Vagina (tissue), 2 donors: ENCODE results near the gene TMEM161B. TPM values are rescaled to one million over a fixed set of nuclear protein-coding genes. Genes with fewer than 3 reads are reported as not detected.
A peak's percentile ranks its signal among the peaks of the same experiment; 100 is the strongest.

Experiments used
- DNase-seq, 2 donors: peaks; one replicate each; pipeline ENCODE4 v3.0.0-alpha.2; 2017; ENCODE audit errors: extremely low spot score in 2 of 2
- H3K27ac ChIP-seq: fragments of 200-600 bp; sonication (generic); one replicate; pipeline ENCODE4 v1.5.1; 2019
- H3K27me3 ChIP-seq: fragments of 200-600 bp; sonication (generic); one replicate; pipeline ENCODE4 v1.5.1; 2019
- H3K36me3 ChIP-seq, 2 donors: fragments of 200-600 bp; sonication (generic); one replicate each; pipeline ENCODE4 v1.5.1; 2017 to 2019
- H3K4me1 ChIP-seq: fragments of 200-600 bp; sonication (generic); one replicate; pipeline ENCODE4 v1.5.1; 2019
- H3K4me3 ChIP-seq, 2 donors: fragments of 200-600 bp; sonication (generic); 1 replicate in 1 of 2; 2 replicates in 1 of 2; pipeline ENCODE4 v1.5.1; 2016 to 2019
- H3K9me3 ChIP-seq: fragments of 200-600 bp; sonication (generic); one replicate; pipeline ENCODE4 v1.5.1; 2019
- POLR2A ChIP-seq, 2 donors: fragments of 450-650 bp; IDR thresholded peaks; one replicate each; pipeline ENCODE4 v1.6.1; 2017; ENCODE audit warnings: antibody characterized with exemption in 2 of 2, mild to moderate bottlenecking in 2 of 2, moderate library complexity in 2 of 2
- POLR2AphosphoS5 ChIP-seq, 2 donors: sonication (generic); formaldehyde crosslinking; IDR thresholded peaks; one replicate each; pipeline ENCODE4 v1.9.0; 2017; ENCODE audit warnings: antibody characterized with exemption in 2 of 2, mild to moderate bottlenecking in 2 of 2, low read depth in 1 of 2; ENCODE audit not compliant: insufficient read depth in 1 of 2
- intact Hi-C: fragments of 100-400 bp; cut with DNase I; formaldehyde crosslinking; loops from one replicate; pipeline ENCODE4 v1.15.1; 2023
- total RNA-seq: library from RNA; depleted of rRNA; stranded (reverse); fragments of >200 nt; gene quantifications from one replicate; pipeline ENCODE4 v1.2.3, GENCODE V29; 2016
- TF ChIP-seq, protein P1 (sequence below), 3 experiments: fragments of 450-650 bp in 2 of 3; fragments of 200-600 bp in 1 of 3; sonication (generic) in 1 of 3; IDR thresholded peaks; one replicate each; pipeline ENCODE4 v1.5.1; 2017 to 2019; ENCODE audit warnings: antibody characterized with exemption in 3 of 3, mild to moderate bottlenecking in 2 of 3, moderate library complexity in 2 of 3

Gene TMEM161B
- 19.9 TPM for total RNA-seq

DNA sequence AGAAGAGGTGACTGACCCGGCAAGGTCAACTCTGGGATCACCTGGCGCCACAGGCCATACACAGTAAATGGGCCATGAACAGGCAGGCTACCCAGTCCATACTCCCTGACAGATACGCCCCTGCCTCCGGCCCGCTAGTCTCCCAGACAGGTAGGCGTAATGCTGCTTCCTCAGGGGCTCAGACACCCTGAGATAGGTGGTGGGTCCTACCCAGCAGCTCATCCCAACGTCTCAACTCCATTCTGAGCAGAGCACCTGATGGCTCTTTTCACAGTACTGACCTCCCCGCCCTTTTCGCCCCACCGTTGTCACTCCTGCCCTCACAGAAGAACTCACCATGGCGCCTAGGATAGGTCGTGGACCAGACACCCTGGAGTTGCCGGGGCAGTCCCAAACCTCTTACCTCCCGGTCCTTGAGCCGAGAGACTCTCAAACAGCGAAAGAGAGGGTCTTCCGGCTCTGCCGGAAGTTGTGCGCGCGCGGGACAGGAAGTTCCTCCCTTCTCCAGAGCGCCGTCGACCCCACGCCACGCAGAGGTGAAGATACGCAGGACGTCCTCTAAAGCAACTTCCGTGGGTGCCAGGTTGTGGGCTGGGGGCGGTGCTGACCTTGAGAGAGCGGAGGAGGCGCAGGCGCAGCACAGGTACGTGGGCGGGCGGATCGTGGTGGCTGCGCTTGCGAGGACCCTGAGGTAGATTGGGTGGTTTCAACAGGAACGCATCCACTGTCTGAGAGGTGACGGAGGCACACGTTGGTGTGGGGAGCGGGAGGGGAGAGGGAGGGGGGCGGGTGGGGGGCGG is at the start of gene TMEM161B:
TMEM161B (minus strand) TSS at position 461 of the 800 bp plus-strand sequence; CDS start at position 339, 122 bp downstream.
- intact Hi-C loops, result no loop called here
- Histone ChIP-seq H3K4me1 (peaks cover 29% of the 10 kb centered on the region), H3K4me3 (peak within 1 kb of the TSS; percentile 48 to 94), H3K27ac (peak within 1 kb of the TSS; percentile 65), H3K27me3 (no peaks in the 10 kb centered on the region), H3K36me3 (no peaks in the 10 kb centered on the region), H3K9me3 (no peaks in the 10 kb centered on the region)
- peak in 1 of 2 donors; percentile 90 for DNase-seq
- peak; percentile 65 to 86 for TF ChIP-seq POLR2AphosphoS5 (IDR thresholded peaks at IDR 0.05; ENCODE audit: insufficient read depth in 1 of 2, low read depth in 1 of 2)
- TF ChIP-seq, protein P1, sequence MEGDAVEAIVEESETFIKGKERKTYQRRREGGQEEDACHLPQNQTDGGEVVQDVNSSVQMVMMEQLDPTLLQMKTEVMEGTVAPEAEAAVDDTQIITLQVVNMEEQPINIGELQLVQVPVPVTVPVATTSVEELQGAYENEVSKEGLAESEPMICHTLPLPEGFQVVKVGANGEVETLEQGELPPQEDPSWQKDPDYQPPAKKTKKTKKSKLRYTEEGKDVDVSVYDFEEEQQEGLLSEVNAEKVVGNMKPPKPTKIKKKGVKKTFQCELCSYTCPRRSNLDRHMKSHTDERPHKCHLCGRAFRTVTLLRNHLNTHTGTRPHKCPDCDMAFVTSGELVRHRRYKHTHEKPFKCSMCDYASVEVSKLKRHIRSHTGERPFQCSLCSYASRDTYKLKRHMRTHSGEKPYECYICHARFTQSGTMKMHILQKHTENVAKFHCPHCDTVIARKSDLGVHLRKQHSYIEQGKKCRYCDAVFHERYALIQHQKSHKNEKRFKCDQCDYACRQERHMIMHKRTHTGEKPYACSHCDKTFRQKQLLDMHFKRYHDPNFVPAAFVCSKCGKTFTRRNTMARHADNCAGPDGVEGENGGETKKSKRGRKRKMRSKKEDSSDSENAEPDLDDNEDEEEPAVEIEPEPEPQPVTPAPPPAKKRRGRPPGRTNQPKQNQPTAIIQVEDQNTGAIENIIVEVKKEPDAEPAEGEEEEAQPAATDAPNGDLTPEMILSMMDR (IDR thresholded peaks at IDR 0.05), result no peak

DNA sequence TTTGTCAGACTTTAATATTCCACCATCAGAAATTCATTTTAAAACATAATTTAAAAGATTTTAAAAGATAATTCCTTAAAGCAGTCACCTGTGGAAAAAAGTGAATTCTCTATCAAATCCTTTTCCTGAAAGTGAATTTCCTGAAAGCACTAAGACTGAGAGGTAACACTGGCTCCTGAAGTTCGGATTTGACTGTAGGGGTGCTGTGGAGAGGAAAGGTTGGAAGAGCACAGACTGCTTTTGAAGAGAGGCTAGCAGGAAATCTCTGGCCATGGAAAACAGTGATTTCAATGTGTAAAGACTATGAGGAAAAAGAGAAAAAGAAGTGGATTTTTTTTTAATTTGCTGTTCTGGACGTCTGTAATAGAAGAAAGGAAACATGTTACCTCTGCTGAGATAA is 35.7 kb upstream of the TMEM161B start:
- Histone ChIP-seq H3K4me3 (no peak overlapping the region), H3K9me3 (no peaks in the 10 kb centered on the region), H3K36me3 (no peaks in the 10 kb centered on the region), H3K27ac (no peak overlapping the region), H3K4me1 (no peaks in the 10 kb centered on the region), H3K27me3 (no peaks in the 10 kb centered on the region)
- no peak for DNase-seq
- no peak for TF ChIP-seq POLR2AphosphoS5 (IDR thresholded peaks at IDR 0.05; ENCODE audit: insufficient read depth in 1 of 2, low read depth in 1 of 2)
- TF ChIP-seq, protein P1 (IDR thresholded peaks at IDR 0.05), result no peak
- no peak for TF ChIP-seq POLR2A (IDR thresholded peaks at IDR 0.05)
- intact Hi-C loops, result no loop called here

DNA sequence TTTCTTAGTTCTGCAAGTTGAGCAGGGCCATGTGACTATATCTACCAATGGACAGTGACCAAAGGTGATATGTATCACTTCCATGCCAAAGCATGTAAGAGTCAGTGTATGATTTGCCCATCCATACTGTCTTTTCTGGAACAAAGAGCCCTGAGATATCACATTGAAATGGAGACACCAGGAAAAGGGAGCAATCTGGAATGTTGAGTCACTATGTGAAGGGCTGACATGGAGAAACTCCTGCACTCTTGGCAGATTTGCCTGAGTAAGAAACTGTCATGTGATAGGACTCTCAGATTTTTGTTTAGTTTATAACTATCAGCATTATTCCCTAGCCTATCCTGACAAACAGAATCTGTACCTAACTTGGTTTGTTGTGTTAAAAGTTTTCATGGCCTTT is 29.8 kb upstream of the TMEM161B start:
- no peak for DNase-seq
- H3K9me3 ChIP-seq, result no peaks in the 10 kb centered on the region
- TF ChIP-seq, protein P1 (IDR thresholded peaks at IDR 0.05), result no peak
- TF ChIP-seq POLR2AphosphoS5 (IDR thresholded peaks at IDR 0.05; ENCODE audit: insufficient read depth in 1 of 2, low read depth in 1 of 2) (no peak), POLR2A (IDR thresholded peaks at IDR 0.05) (no peak)
- no peak overlapping the region for H3K27ac ChIP-seq
- no peaks in the 10 kb centered on the region for H3K36me3 ChIP-seq
- H3K4me1 ChIP-seq, result no peaks in the 10 kb centered on the region
- no peaks in the 10 kb centered on the region for H3K27me3 ChIP-seq
- intact Hi-C loops, result no loop called here
- no peak overlapping the region for H3K4me3 ChIP-seq

DNA sequence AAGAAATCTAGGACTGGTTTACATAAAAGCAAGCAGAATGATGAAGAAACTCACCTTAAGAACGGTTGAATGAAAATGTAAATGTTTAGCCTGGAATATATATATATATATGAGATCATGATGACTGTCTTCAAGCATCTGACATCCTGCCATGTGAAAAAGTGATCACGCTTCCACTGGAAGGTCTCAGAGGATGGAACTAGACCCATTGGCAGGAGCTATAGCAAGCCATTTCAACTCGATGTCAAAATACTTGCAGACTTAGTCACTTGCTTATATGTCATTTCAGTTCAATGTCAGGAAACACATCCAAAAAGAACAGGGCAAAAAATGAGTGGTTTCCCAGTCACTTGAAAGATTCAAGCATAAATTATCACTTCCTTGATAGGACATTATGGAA is 22.2 kb upstream of the TMEM161B start:
- no peak for TF ChIP-seq POLR2A (IDR thresholded peaks at IDR 0.05)
- TF ChIP-seq, protein P1 (IDR thresholded peaks at IDR 0.05), result no peak
- TF ChIP-seq POLR2AphosphoS5 (IDR thresholded peaks at IDR 0.05; ENCODE audit: insufficient read depth in 1 of 2, low read depth in 1 of 2), result no peak
- Histone ChIP-seq H3K27ac (no peak overlapping the region), H3K27me3 (no peaks in the 10 kb centered on the region), H3K4me1 (no peaks in the 10 kb centered on the region), H3K4me3 (no peak overlapping the region), H3K9me3 (no peaks in the 10 kb centered on the region), H3K36me3 (no peaks in the 10 kb centered on the region)
- intact Hi-C loops, result no loop called here
- no peak for DNase-seq

DNA sequence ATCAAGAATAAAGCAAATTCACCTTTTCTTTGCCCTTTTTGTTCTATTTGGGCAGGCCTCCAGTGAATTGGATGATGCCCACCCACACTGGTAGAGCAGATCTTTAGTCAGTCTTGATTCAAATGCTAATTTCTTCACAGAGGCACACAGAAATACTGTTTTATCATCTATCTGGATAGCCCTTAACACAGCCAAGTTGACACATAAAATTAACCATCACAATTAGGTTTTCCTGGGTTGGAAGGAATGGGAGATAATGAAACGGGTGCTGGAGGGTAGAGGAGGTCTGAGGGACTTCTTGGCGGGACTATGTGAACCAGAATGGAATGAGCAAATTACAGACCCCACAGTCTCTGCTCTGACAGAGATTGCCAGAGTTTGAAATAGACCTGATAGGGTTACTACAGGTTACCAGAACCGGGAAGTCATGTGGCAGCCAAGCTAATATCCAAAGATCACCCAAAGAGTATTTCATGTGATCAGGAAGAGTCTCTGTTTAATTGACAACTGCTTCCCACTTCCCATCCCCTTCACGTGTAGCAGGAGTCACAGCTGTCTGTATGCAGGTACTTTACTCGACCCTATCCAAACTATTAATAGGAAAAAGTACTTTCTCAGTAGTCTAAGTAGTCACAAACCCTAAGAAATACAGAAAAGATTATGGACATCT is 20.0 kb upstream of the TMEM161B start:
- Histone ChIP-seq H3K27ac (no peak overlapping the region), H3K9me3 (no peaks in the 10 kb centered on the region), H3K27me3 (no peaks in the 10 kb centered on the region), H3K4me1 (no peaks in the 10 kb centered on the region), H3K36me3 (no peaks in the 10 kb centered on the region), H3K4me3 (no peak overlapping the region)
- TF ChIP-seq POLR2A (IDR thresholded peaks at IDR 0.05) (no peak), POLR2AphosphoS5 (IDR thresholded peaks at IDR 0.05; ENCODE audit: insufficient read depth in 1 of 2, low read depth in 1 of 2) (no peak)
- TF ChIP-seq, protein P1 (IDR thresholded peaks at IDR 0.05), result no peak
- DNase-seq, result no peak
- intact Hi-C loops, result no loop called here
